HCT116 (cell line): Measurements from ENCODE around the gene DNTT. TPM values are rescaled to one million over a fixed set of nuclear protein-coding genes. Genes with fewer than 3 reads are reported as not detected.

Source experiments
- ATAC-seq: fragments of 200-7000 bp; cut with Tn5 transposase; 2 replicates; pipeline ENCODE4 v1.9.1; 2020; ENCODE audit warnings: mild to moderate bottlenecking, moderate library complexity
- BruUV-seq: library from RNA; stranded (reverse); fragments of 400-500 nt; replicated peaks from 2 replicates; lab custom pipeline; 2021; lab: Mats Ljungman, UMichigan
- CTCF ChIA-PET: fragments of 300-600 bp; sonication (Branson Sonifier 250); formaldehyde crosslinking; loops from one replicate; lab custom pipeline; 2021; ENCODE audit warnings: antibody characterized with exemption; lab: Charles Lee
- POLR2A ChIA-PET: fragments of 300-600, 350-600 bp; sonication (Branson Sonifier 250); formaldehyde crosslinking; loops from one replicate; lab custom pipeline; 2021; ENCODE audit warnings: antibody characterized with exemption; lab: Charles Lee
- RAD21 ChIA-PET, 2 experiments: fragments of 300-600 bp; sonication (Branson Sonifier 250); formaldehyde crosslinking; loops; one replicate each; lab custom pipeline; 2023; ENCODE audit warnings: low total read pairs in 2 of 2; ENCODE audit not compliant: uncharacterized antibody in 2 of 2, unreplicated experiment in 2 of 2, low non-redundant PET in 1 of 2; lab: Charles Lee
- DNase-seq: peaks from one replicate; pipeline ENCODE4 v3.0.0-alpha.2; 2010; ENCODE audit warnings: low read depth, low spot score
- H2AFZ ChIP-seq: fragments of 200-600 bp; shearing (Covaris generic), sonication (generic); 2 replicates; pipeline ENCODE4 v1.6.1; 2017; ENCODE audit warnings: low read depth, mixed run types, mixed read lengths, antibody characterized with exemption, low read length; ENCODE audit not compliant: poor library complexity, severe bottlenecking
- H3K27ac ChIP-seq: 2 replicates; pipeline ENCODE4 v1.5.1; 2012; ENCODE audit warnings: low read depth, low read length
- H3K27me3 ChIP-seq: fragments of 200-600 bp; sonication (generic); 2 replicates; pipeline ENCODE4 v1.6.1; 2016; ENCODE audit warnings: mixed run types, low read length, mixed read lengths; ENCODE audit not compliant: insufficient read depth
- H3K36me3 ChIP-seq, 2 experiments: fragments of 200-500 bp in 1 of 2; fragments of 200-600 bp in 1 of 2; sonication (Bioruptor generic) in 1 of 2; sonication (generic) in 1 of 2; 2 replicates each; pipeline versions ENCODE4 v1.5.1 to v1.6.1; 2014 to 2016; ENCODE audit warnings: low read length in 2 of 2, inconsistent platforms in 1 of 2, mixed read lengths in 1 of 2, mixed run types in 1 of 2; ENCODE audit not compliant: insufficient read depth in 2 of 2, control insufficient read depth in 1 of 2
- H3K4me1 ChIP-seq, 2 experiments: fragments of 200-600 bp in 1 of 2; sonication (generic) in 1 of 2; 2 replicates each; pipeline versions ENCODE4 v1.5.1 to v1.6.1; 2012 to 2017; ENCODE audit warnings: low read length in 2 of 2, inconsistent platforms in 1 of 2, mild to moderate bottlenecking in 1 of 2, mixed read lengths in 1 of 2, mixed run types in 1 of 2, moderate library complexity in 1 of 2; ENCODE audit not compliant: insufficient read depth in 2 of 2, control insufficient read depth in 1 of 2
- H3K4me2 ChIP-seq: fragments of 200-600 bp; sonication (generic); 2 replicates; pipeline ENCODE4 v1.6.1; 2017; ENCODE audit warnings: mixed run types, low read length, mixed read lengths
- H3K4me3 ChIP-seq, 2 experiments: fragments of 200-600 bp in 1 of 2; sonication (generic) in 1 of 2; replicated peaks in 1 of 2; 2 replicates each; pipeline ENCODE4 v1.5.1; 2011 to 2016; ENCODE audit warnings: low read length in 2 of 2, control low read depth in 1 of 2, low read depth in 1 of 2, mild to moderate bottlenecking in 1 of 2, mixed read lengths in 1 of 2, mixed run types in 1 of 2
- H3K79me2 ChIP-seq: fragments of 200-600 bp; sonication (generic); 2 replicates; pipeline ENCODE4 v1.6.1; 2017; ENCODE audit warnings: mild to moderate bottlenecking, mixed run types, low read length, moderate library complexity, mixed read lengths; ENCODE audit not compliant: insufficient read depth
- H3K9ac ChIP-seq: fragments of 200-600 bp; sonication (generic); 2 replicates; pipeline ENCODE4 v1.6.1; 2016; ENCODE audit warnings: low read length, mixed read lengths
- H3K9me2 ChIP-seq: fragments of 200-600 bp; sonication (generic), shearing (Covaris generic); 2 replicates; pipeline ENCODE4 v1.6.1; 2017; ENCODE audit warnings: mixed run types, mild to moderate bottlenecking, moderate library complexity; ENCODE audit not compliant: insufficient read depth
- H3K9me3 ChIP-seq, 2 experiments: fragments of 200-500 bp in 1 of 2; fragments of 200-600 bp in 1 of 2; sonication (Bioruptor generic) in 1 of 2; sonication (generic) in 1 of 2; 2 replicates each; pipeline ENCODE4 v1.6.1; 2014 to 2017; ENCODE audit warnings: low read length in 2 of 2, mixed read lengths in 2 of 2, inconsistent platforms in 1 of 2, low read depth in 1 of 2, mild to moderate bottlenecking in 1 of 2, mixed run types in 1 of 2, moderate library complexity in 1 of 2; ENCODE audit not compliant: control insufficient read depth in 1 of 2, insufficient read depth in 1 of 2
- H4K20me1 ChIP-seq: fragments of 200-600 bp; sonication (generic), shearing (Covaris generic); 2 replicates; pipeline ENCODE4 v1.6.1; 2017; ENCODE audit warnings: mixed run types, mild to moderate bottlenecking, moderate library complexity; ENCODE audit not compliant: insufficient read depth
- CEBPB ChIP-seq: IDR thresholded peaks from 2 replicates; pipeline ENCODE4 v1.6.1; 2012; ENCODE audit warnings: low read depth
- CTCF ChIP-seq, 3 experiments: fragments of 200-600 bp in 1 of 3; sonication (generic) in 1 of 3; IDR thresholded peaks in 2 of 3; conservative IDR thresholded peaks in 1 of 3; 2 replicates each; pipeline ENCODE4 v1.5.1; 2012 to 2017; ENCODE audit warnings: low read depth in 2 of 3, low read length in 2 of 3, antibody characterized with exemption in 1 of 3, borderline replicate concordance in 1 of 3, control low read depth in 1 of 3, mild to moderate bottlenecking in 1 of 3, mixed read lengths in 1 of 3, mixed run types in 1 of 3, moderate library complexity in 1 of 3; ENCODE audit not compliant: insufficient read depth in 1 of 3
- EGR1 ChIP-seq: IDR thresholded peaks from 2 replicates; pipeline ENCODE4 v1.6.1; 2012; ENCODE audit warnings: low read depth
- EZH2 ChIP-seq: fragments of 200-600 bp; sonication (generic); IDR thresholded peaks from 2 replicates; pipeline ENCODE4 v1.6.1; 2017; ENCODE audit warnings: antibody characterized with exemption, mixed run types
- FOSL1 ChIP-seq: IDR thresholded peaks from 2 replicates; pipeline ENCODE4 v1.6.1; 2012; ENCODE audit warnings: low read depth
- JUND ChIP-seq: IDR thresholded peaks from 2 replicates; pipeline ENCODE4 v1.6.1; 2012
- SP1 ChIP-seq: IDR thresholded peaks from 2 replicates; pipeline ENCODE4 v1.6.1; 2012; ENCODE audit warnings: low read depth
- TCF7L2 ChIP-seq: IDR thresholded peaks from 2 replicates; pipeline ENCODE4 v1.7.0; 2011; ENCODE audit warnings: borderline replicate concordance, inconsistent platforms; ENCODE audit not compliant: insufficient read depth, insufficient read length; ENCODE audit errors: extremely low read depth
- ZBTB33 ChIP-seq: IDR thresholded peaks from 2 replicates; pipeline ENCODE4 v1.6.1; 2011; ENCODE audit warnings: mild to moderate bottlenecking, low read length, moderate library complexity; ENCODE audit not compliant: insufficient replicate concordance; ENCODE audit errors: extremely low read depth
- ZFX ChIP-seq: fragments of 450-650 bp; IDR thresholded peaks from 2 replicates; pipeline ENCODE4 v1.6.1; 2017
- intact Hi-C: fragments of 100-400 bp; cut with micrococcal nuclease; formaldehyde crosslinking; loops from 2 replicates; pipeline ENCODE4 v1.10.0; 2022
- total RNA-seq: library from RNA; stranded (reverse); gene quantifications from one replicate; pipeline ENCODE4 v1.2.1, GENCODE V29; 2021; ENCODE audit not compliant: unreplicated experiment
- TF ChIP-seq, protein P1 (sequence below): IDR thresholded peaks from 2 replicates; pipeline ENCODE4 v1.6.1; 2012; ENCODE audit warnings: low read depth

DNTT gene
- total RNA-seq, 1 experiment from 2014 or later, result not detected

GRCh38 chr10:96310321-96310669 lies 6.1 kb downstream of the DNTT start (continued):
- TF ChIP-seq ZBTB33, result no peak
- no peak for TF ChIP-seq CTCF (IDR thresholded peaks at IDR 0.05 in 2 of 3, conservative IDR thresholded peaks at IDR 0.05 in 1 of 3; ENCODE audit: borderline replicate concordance in 1 of 3, insufficient read depth in 1 of 3, low read depth in 2 of 3, low read length in 2 of 3)

DNA sequence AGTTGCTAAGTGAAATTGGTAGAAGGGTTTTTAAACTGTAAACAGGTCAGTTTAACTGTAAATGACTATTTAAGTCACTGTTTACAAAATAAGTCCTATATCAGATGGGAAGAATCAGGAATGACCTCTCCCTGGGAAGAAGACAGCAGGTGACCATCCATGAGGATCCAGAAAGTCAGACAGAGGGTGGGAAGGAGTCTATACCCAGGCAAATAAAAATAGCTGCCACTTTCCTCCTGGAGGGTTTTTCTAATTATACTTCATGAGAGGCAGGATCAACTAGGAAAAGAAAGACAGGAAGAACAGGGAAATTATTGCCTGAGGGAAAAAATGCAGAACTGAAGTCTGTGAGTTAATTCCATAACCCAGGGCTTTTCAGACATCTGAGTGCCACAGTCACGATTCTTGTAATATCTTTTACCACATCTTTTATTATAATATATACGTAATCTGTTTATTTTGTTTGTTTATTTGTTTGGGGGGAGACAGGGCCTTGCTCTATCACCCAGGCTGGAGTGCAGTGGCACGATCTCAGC lies 7.0 kb downstream of the DNTT start:
- H2AFZ ChIP-seq, result no peak overlapping the region
- no peaks in the 10 kb centered on the region for H3K79me2 ChIP-seq
- ATAC-seq (no peak), DNase-seq (no peak)
- intact Hi-C loops, result no loop called here
- H3K4me1 ChIP-seq, result no peaks in the 10 kb centered on the region
- no peak overlapping the region for H3K27ac ChIP-seq
- H3K9me2 ChIP-seq, result no peaks in the 10 kb centered on the region
- no peak overlapping the region for H3K4me2 ChIP-seq
- ChIA-PET POLR2A (no interaction called here), CTCF (no interaction called here), RAD21 (no interaction called here)
- TF ChIP-seq ZBTB33, result no peak
- no peak for TF ChIP-seq FOSL1
- TF ChIP-seq EZH2, result no peak
- TF ChIP-seq, protein P1, sequence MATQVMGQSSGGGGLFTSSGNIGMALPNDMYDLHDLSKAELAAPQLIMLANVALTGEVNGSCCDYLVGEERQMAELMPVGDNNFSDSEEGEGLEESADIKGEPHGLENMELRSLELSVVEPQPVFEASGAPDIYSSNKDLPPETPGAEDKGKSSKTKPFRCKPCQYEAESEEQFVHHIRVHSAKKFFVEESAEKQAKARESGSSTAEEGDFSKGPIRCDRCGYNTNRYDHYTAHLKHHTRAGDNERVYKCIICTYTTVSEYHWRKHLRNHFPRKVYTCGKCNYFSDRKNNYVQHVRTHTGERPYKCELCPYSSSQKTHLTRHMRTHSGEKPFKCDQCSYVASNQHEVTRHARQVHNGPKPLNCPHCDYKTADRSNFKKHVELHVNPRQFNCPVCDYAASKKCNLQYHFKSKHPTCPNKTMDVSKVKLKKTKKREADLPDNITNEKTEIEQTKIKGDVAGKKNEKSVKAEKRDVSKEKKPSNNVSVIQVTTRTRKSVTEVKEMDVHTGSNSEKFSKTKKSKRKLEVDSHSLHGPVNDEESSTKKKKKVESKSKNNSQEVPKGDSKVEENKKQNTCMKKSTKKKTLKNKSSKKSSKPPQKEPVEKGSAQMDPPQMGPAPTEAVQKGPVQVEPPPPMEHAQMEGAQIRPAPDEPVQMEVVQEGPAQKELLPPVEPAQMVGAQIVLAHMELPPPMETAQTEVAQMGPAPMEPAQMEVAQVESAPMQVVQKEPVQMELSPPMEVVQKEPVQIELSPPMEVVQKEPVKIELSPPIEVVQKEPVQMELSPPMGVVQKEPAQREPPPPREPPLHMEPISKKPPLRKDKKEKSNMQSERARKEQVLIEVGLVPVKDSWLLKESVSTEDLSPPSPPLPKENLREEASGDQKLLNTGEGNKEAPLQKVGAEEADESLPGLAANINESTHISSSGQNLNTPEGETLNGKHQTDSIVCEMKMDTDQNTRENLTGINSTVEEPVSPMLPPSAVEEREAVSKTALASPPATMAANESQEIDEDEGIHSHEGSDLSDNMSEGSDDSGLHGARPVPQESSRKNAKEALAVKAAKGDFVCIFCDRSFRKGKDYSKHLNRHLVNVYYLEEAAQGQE, result no peak
- no peak for TF ChIP-seq TCF7L2
- TF ChIP-seq EGR1, result no peak
- no peak for TF ChIP-seq JUND
- no peak for TF ChIP-seq ZFX
- no peak for TF ChIP-seq CTCF (IDR thresholded peaks at IDR 0.05 in 2 of 3, conservative IDR thresholded peaks at IDR 0.05 in 1 of 3; ENCODE audit: borderline replicate concordance in 1 of 3, insufficient read depth in 1 of 3, low read depth in 2 of 3, low read length in 2 of 3)
- TF ChIP-seq CEBPB, result no peak
- no peak for TF ChIP-seq SP1
- no peaks in the 10 kb centered on the region for H3K9me3 ChIP-seq
- H4K20me1 ChIP-seq, result no peaks in the 10 kb centered on the region
- BruUV-seq, result no TSS peak
- no peaks in the 10 kb centered on the region for H3K36me3 ChIP-seq
- no peak overlapping the region for H3K4me3 ChIP-seq
- H3K9ac ChIP-seq, result no peak overlapping the region
- no peaks in the 10 kb centered on the region for H3K27me3 ChIP-seq
